Gastrocnemius medialis (tissue), 4 donors: Measurements from ENCODE around the gene CEMP1. TPM values are rescaled to one million over a fixed set of nuclear protein-coding genes. Genes with fewer than 3 reads are reported as not detected.

ENCODE experiments used
- ATAC-seq, 2 donors: fragments of 150-250 bp; one replicate each; pipeline ENCODE4 v1.9.1; 2016
- DNase-seq, 2 donors: peaks; one replicate each; pipeline ENCODE4 v3.0.0-alpha.2; 2019
- H3K27ac ChIP-seq, 4 donors: fragments of 200-600 bp; sonication (generic); 1 replicate in 1 of 4; 2 replicates in 3 of 4; pipeline ENCODE4 v1.5.1; 2016 to 2018; ENCODE audit warnings: mild to moderate bottlenecking in 2 of 4, moderate library complexity in 1 of 4
- H3K27me3 ChIP-seq, 3 donors: fragments of 200-600 bp; sonication (generic) in 2 of 3; 1 replicate in 1 of 3; 2 replicates in 2 of 3; pipeline versions ENCODE4 v1.5.1 to v1.6.0; 2016 to 2019; ENCODE audit warnings: mild to moderate bottlenecking in 1 of 3, moderate library complexity in 1 of 3
- H3K36me3 ChIP-seq, 2 donors: fragments of 200-600 bp; sonication (generic) in 1 of 2; one replicate each; pipeline ENCODE4 v1.5.1; 2017 to 2018
- H3K4me1 ChIP-seq, 2 donors: fragments of 200-600 bp; sonication (generic) in 1 of 2; one replicate each; pipeline ENCODE4 v1.5.1; 2016 to 2017; ENCODE audit warnings: mild to moderate bottlenecking in 2 of 2
- H3K4me3 ChIP-seq, 4 donors: fragments of 200-600 bp; sonication (generic) in 3 of 4; 1 replicate in 1 of 4; 2 replicates in 3 of 4; pipeline ENCODE4 v1.5.1; 2016 to 2019; ENCODE audit warnings: mild to moderate bottlenecking in 2 of 4
- H3K9me3 ChIP-seq, 3 donors: fragments of 200-600 bp; sonication (generic) in 2 of 3; 1 replicate in 1 of 3; 2 replicates in 2 of 3; pipeline ENCODE4 v1.5.1; 2016 to 2019
- POLR2A ChIP-seq, 2 donors: fragments of 450-650 bp; IDR thresholded peaks; one replicate each; pipeline ENCODE4 v1.6.1; 2017; ENCODE audit warnings: antibody characterized with exemption in 2 of 2, mild to moderate bottlenecking in 2 of 2, moderate library complexity in 2 of 2
- in situ Hi-C, 4 donors: fragments of 200-750 bp; cut with MboI; loops; one replicate each; pipeline versions ENCODE4 v1.15.0 to v1.8.0; 2017; ENCODE audit warnings: low sequenced_read_pairs in 4 of 4
- intact Hi-C: fragments of 100-400 bp; cut with DNase I; formaldehyde crosslinking; loops from one replicate; pipeline ENCODE4 v1.15.1; 2023; ENCODE audit warnings: low total_unique reads
- total RNA-seq, 4 donors: library from RNA; depleted of rRNA; stranded (reverse); fragments of >200 nt; gene quantifications; one replicate each; pipeline versions ENCODE4 v1.1.0 to v1.2.3, GENCODE V29; 2016
- TF ChIP-seq, protein P1 (sequence below), 5 experiments: fragments of 450-650 bp in 3 of 5; fragments of 200-600 bp in 2 of 5; sonication (generic) in 2 of 5; IDR thresholded peaks in 4 of 5; conservative IDR thresholded peaks in 1 of 5; 1 replicate in 4 of 5; 2 replicates in 1 of 5; pipeline ENCODE4 v1.5.1; 2016 to 2019; ENCODE audit warnings: antibody characterized with exemption in 5 of 5, mild to moderate bottlenecking in 3 of 5, moderate library complexity in 3 of 5

The CEMP1 gene
- total RNA-seq, 4 donors from 2014 or later = not detected

- in situ Hi-C loops = loop anchor here in 1 of 4 donors (10.0 kb wide), 1 partner anchor 166 kb away; no protein-coding TSS in a partner anchor
These were observed 30.1 kb downstream of the CEMP1 start for GRCh38 chr16:2500918-2501750.

DNA sequence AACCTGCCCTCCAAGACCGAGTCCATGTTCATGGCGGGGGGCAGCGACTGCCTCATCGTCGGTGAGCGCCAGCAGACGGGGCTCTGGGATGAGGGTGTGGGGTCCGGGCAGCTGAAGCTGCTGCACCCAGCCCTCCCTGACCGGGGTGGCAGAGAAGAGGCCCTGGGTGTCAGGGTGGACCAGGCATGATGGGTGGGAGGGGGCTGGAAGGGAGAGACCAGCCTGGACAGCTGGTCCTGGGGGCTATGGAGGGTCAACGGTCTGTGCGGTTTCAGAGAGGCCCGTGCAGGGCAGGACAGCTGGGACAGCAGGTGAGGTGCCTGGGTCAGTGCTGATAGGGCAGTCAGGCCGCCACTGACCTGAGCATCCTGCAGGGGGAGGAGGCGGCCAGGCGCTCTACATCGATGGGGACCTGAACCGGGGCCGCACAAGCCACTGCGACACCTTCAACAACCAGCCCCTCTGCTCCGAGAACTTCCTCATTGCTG is 30.7 kb downstream of the CEMP1 start:
- Histone ChIP-seq H3K27me3 (no peaks in the 10 kb centered on the region), H3K27ac (no peak overlapping the region), H3K9me3 (no peaks in the 10 kb centered on the region), H3K36me3 (no peaks in the 10 kb centered on the region), H3K4me3 (no peak overlapping the region), H3K4me1 (peaks cover 30 to 36% of the 10 kb centered on the region in 2 donors)
- ATAC-seq (no peak), DNase-seq (no peak)
- in situ Hi-C loops (loop anchor here in 1 of 4 donors (10.0 kb wide), 1 partner anchor 166 kb away; no protein-coding TSS in a partner anchor), intact Hi-C loops (loop anchor here (5.0 kb wide), 2 partner anchors 73 to 303 kb away; partner anchors contain the start of genes CASKIN1 and CCNF)
- TF ChIP-seq, protein P1, sequence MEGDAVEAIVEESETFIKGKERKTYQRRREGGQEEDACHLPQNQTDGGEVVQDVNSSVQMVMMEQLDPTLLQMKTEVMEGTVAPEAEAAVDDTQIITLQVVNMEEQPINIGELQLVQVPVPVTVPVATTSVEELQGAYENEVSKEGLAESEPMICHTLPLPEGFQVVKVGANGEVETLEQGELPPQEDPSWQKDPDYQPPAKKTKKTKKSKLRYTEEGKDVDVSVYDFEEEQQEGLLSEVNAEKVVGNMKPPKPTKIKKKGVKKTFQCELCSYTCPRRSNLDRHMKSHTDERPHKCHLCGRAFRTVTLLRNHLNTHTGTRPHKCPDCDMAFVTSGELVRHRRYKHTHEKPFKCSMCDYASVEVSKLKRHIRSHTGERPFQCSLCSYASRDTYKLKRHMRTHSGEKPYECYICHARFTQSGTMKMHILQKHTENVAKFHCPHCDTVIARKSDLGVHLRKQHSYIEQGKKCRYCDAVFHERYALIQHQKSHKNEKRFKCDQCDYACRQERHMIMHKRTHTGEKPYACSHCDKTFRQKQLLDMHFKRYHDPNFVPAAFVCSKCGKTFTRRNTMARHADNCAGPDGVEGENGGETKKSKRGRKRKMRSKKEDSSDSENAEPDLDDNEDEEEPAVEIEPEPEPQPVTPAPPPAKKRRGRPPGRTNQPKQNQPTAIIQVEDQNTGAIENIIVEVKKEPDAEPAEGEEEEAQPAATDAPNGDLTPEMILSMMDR (IDR thresholded peaks at IDR 0.05 in 4 of 5, conservative IDR thresholded peaks at IDR 0.05 in 1 of 5) = no peak
- no peak for TF ChIP-seq POLR2A (IDR thresholded peaks at IDR 0.05)

More at GRCh38 chr16:2500918-2501750, 30.1 kb downstream of the CEMP1 start:
- Histone ChIP-seq H3K27me3 (no peaks in the 10 kb centered on the region), H3K9me3 (no peaks in the 10 kb centered on the region), H3K27ac (no peak overlapping the region), H3K4me3 (peak overlapping the region in 2 of 4 donors; percentile 9 to 32), H3K36me3 (no peaks in the 10 kb centered on the region), H3K4me1 (peaks cover 30 to 36% of the 10 kb centered on the region in 2 donors)
- intact Hi-C loops = loop anchor here (1.0 to 5.0 kb wide), 4 partner anchors 27 to 304 kb away; partner anchors contain the start of genes ABCA3, CASKIN1 and CCNF
- DNase-seq (peak in 1 of 2 donors; percentile 70), ATAC-seq (peak; percentile 79 to 81)
- TF ChIP-seq, protein P1 (IDR thresholded peaks at IDR 0.05 in 4 of 5, conservative IDR thresholded peaks at IDR 0.05 in 1 of 5) = peak; percentile 94 to 99 (median 97)
- no peak for TF ChIP-seq POLR2A (IDR thresholded peaks at IDR 0.05)

DNA sequence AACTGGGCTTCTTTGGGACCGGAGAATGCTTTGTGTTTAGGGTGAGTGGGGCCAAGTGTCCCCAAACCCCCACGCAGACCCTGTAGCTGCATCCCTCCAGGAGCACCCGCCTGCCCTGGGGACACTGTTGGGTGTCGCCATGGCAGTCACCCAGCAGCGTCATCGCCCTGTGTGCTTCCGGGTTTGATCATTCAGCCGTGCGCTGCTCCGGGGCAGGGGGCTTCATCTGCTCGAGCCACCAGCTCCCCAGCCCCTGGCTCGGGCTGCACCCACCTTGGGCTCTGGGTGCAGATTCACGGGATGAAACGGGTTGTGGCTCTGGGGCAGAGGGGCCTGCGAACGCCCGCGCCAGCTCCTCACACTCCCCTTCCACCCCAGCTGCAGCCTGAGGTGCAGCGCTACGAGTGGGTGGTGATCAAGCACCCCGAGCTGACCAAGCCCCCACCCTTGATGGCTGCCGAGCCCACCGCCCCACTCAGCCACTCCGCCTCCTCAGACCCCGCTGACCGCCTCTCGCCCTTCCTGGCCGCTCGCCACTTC is 31.2 kb downstream of the CEMP1 start:
- intact Hi-C loops = loop anchor here (5.0 kb wide), 3 partner anchors 38 to 303 kb away; partner anchors contain the start of genes CASKIN1, CCNF and TEDC2
- peaks cover 30 to 36% of the 10 kb centered on the region in 2 donors for H3K4me1 ChIP-seq

GRCh38 chr16:2499454-2499853 is 31.8 kb downstream of the CEMP1 start:
- Histone ChIP-seq H3K27ac (peak overlapping the region in 1 of 4 donors; percentile 71), H3K36me3 (no peaks in the 10 kb centered on the region), H3K4me1 (peaks cover 30 to 36% of the 10 kb centered on the region in 2 donors), H3K27me3 (no peaks in the 10 kb centered on the region), H3K4me3 (no peak overlapping the region), H3K9me3 (no peaks in the 10 kb centered on the region)
- TF ChIP-seq POLR2A (IDR thresholded peaks at IDR 0.05) = no peak
- TF ChIP-seq, protein P1 (IDR thresholded peaks at IDR 0.05 in 4 of 5, conservative IDR thresholded peaks at IDR 0.05 in 1 of 5) = no peak
- in situ Hi-C loops = loop anchor here in 2 of 4 donors (10.0 to 25.0 kb wide), 2 partner anchors 155 to 162 kb away; partner anchors contain the start of gene ABCA3 (in 2 of the 2)
- DNase-seq = no peak
- intact Hi-C loops = loop anchor here (5.0 kb wide), 1 partner anchor 37 kb away; the partner anchor contains the start of gene TEDC2
- ATAC-seq = no peak

More for the DNA sequence above, 31.2 kb downstream of the CEMP1 start:
- no peak overlapping the region for H3K27ac ChIP-seq
- H3K36me3 ChIP-seq = no peaks in the 10 kb centered on the region
- H3K4me3 ChIP-seq = no peak overlapping the region
- H3K9me3 ChIP-seq = no peaks in the 10 kb centered on the region
- no peak for DNase-seq
- TF ChIP-seq, protein P1 (IDR thresholded peaks at IDR 0.05 in 4 of 5, conservative IDR thresholded peaks at IDR 0.05 in 1 of 5) = no peak
- no peak for TF ChIP-seq POLR2A (IDR thresholded peaks at IDR 0.05)
- in situ Hi-C loops = loop anchor here in 3 of 4 donors (10.0 to 25.0 kb wide), 3 partner anchors 155 to 165 kb away; partner anchors contain the start of gene ABCA3 (in 2 of the 3)
- no peaks in the 10 kb centered on the region for H3K27me3 ChIP-seq
- ATAC-seq = no peak
